ENCODE results near the gene FBXO45. TPM values are rescaled to one million over a fixed set of nuclear protein-coding genes. Genes with fewer than 3 reads are reported as not detected.

The FBXO45 gene, protein sequence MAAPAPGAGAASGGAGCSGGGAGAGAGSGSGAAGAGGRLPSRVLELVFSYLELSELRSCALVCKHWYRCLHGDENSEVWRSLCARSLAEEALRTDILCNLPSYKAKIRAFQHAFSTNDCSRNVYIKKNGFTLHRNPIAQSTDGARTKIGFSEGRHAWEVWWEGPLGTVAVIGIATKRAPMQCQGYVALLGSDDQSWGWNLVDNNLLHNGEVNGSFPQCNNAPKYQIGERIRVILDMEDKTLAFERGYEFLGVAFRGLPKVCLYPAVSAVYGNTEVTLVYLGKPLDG
- 23.2 TPM for total RNA-seq (2021; ENCODE audit: unreplicated experiment)
- 6.9 and 9.7 TPM in 2 replicates for polyA plus RNA-seq (2012)
- Bru-seq, nascent RNA, result percentile 83 among the genes with signal in this experiment
- percentile 90 among the genes with signal in this experiment for BruChase-seq, experiment 1, labeled RNA remaining after a 6-hour chase
- percentile 94 among the genes with signal in this experiment for BruChase-seq, experiment 2, labeled RNA remaining after a 2-hour chase
- long read RNA-seq, full-length matches to known transcripts, result 80 of 84 reads
- long read RNA-seq, partial matches to known transcripts, result 0 of 84 reads
- long read RNA-seq, other reads (novel, unspliced or antisense), result 4 of 84 reads

DNA sequence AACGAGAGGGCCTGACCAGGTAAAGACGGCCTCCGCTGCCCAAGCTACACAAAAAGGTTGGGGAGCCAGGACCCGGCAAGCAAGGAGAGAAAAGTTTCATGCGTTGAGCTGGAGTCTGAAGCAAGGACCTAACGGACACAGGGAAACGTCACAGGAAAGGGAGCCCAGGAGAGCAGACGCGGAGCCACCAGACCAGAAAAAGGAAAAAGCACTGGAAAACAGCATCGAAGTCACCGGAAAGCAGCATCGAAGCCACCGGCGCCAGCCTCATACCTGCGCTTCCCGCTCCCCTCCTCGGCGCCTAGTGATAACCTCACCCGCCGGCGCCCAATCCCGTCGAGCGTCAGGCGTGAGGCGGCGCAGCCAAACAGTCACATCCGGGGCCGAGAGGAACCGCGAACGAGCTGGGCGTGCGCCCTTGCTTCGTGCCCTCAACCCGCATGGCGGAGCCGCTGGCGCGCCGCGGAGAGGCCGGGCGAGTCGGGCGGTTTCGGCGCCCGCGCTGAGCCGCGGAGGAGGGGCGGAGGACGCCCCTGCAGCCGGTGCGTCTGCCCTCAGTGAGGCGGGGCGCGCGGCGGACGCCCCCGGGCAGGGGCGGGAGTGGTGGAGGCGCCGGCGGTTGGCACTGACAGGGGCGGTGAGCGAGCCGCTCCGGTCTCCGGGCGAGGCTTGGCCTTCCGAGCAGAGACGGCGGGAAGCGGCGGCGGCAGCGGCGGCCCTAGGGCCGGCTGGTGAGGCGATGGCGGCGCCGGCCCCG lies at the start of gene FBXO45, which contains the start of gene WDR53:
Gene FBXO45, plus strand, starts transcription at position 415 of the 757 bp plus-strand sequence. Its CDS starts 325 bp downstream, at position 740.
Gene WDR53, minus strand, starts transcription at position 309 of the 757 bp plus-strand sequence. CDS start 7,079 bp downstream, outside the sequence.
- Histone ChIP-seq H3K9me3 (ENCODE audit: control insufficient read depth in 1 of 2, insufficient read depth in 1 of 2, low read depth in 1 of 2, low read length in 2 of 2) (no peaks in the 10 kb centered on the region), H3K27me3 (ENCODE audit: insufficient read depth, low read length) (no peaks in the 10 kb centered on the region), H3K4me1 (ENCODE audit: control insufficient read depth in 1 of 2, insufficient read depth in 2 of 2, low read length in 2 of 2) (peaks cover 10 to 36% of the 10 kb centered on the region in 2 experiments), H4K20me1 (ENCODE audit: insufficient read depth) (peaks cover 6% of the 10 kb centered on the region; the same call in 1 of the 2 replicates), H3K27ac (ENCODE audit: low read depth, low read length) (peak within 1 kb of the TSS; percentile 70), H2AFZ (ENCODE audit: low read depth, low read length, poor library complexity, severe bottlenecking) (no peak within 1 kb of the TSS), H3K9ac (ENCODE audit: low read length) (peak within 1 kb of the TSS; percentile 99), H3K9me2 (ENCODE audit: insufficient read depth) (no peaks in the 10 kb centered on the region), H3K4me3 (replicated peaks in 1 of 2; ENCODE audit: low read depth in 1 of 2, low read length in 2 of 2) (peak within 1 kb of the TSS; percentile 98 to 99), H3K36me3 (ENCODE audit: control insufficient read depth in 1 of 2, insufficient read depth in 2 of 2, low read length in 2 of 2) (peaks cover 0 to 4% of the 10 kb centered on the region in 2 experiments; a peak in 1 of 4 replicates), H3K79me2 (ENCODE audit: insufficient read depth, low read length) (peaks cover 80% of the 10 kb centered on the region), H3K4me2 (ENCODE audit: low read length) (peak within 1 kb of the TSS; percentile 93)
- CTCF ChIA-PET, result interaction anchor here (0.7 kb wide), 1 partner anchor 22 kb away, joined by 3 read pairs; no protein-coding TSS in a partner anchor
- DNase-seq (ENCODE audit: low read depth, low spot score) (peak; percentile 84), ATAC-seq (peak; percentile 92)
- POLR2A ChIA-PET, result no interaction called here
- intact Hi-C loops (cut with micrococcal nuclease), result no loop called here
- RAD21 ChIA-PET (ENCODE audit: low non-redundant PET in 1 of 2, low total read pairs in 2 of 2, uncharacterized antibody in 2 of 2, unreplicated experiment in 2 of 2), result interaction anchor here in 1 of 2 experiments (1.6 kb wide), 1 partner anchor 374 kb away, joined by 3 read pairs; the partner anchor contains the start of gene NCBP2
- no TSS peak for BruUV-seq (replicated peaks)
- peak; percentile 89 for TF ChIP-seq POLR2AphosphoS5 (IDR thresholded peaks at IDR 0.05; ENCODE audit: low read depth, low read length)
- no peak for TF ChIP-seq REST (IDR thresholded peaks at IDR 0.05; ENCODE audit: low read depth)
- TF ChIP-seq RAD21 (IDR thresholded peaks at IDR 0.05; ENCODE audit: low read depth), result no peak
- no peak; the same call in 1 of the 2 replicates for TF ChIP-seq ELF1 (IDR thresholded peaks at IDR 0.05; ENCODE audit: borderline replicate concordance, low read depth)
- TF ChIP-seq TCF7L2 (IDR thresholded peaks at IDR 0.05; ENCODE audit: borderline replicate concordance, extremely low read depth, insufficient read depth, insufficient read length), result no peak
- peak; percentile 78 for TF ChIP-seq SIN3A (IDR thresholded peaks at IDR 0.05; ENCODE audit: low read depth)
- peak; percentile 10 for TF ChIP-seq ZBTB33 (IDR thresholded peaks at IDR 0.05; ENCODE audit: extremely low read depth, insufficient replicate concordance, low read length)
- TF ChIP-seq SP1 (IDR thresholded peaks at IDR 0.05; ENCODE audit: low read depth), result peak; percentile 91
- peak; percentile 96 for TF ChIP-seq YY1 (IDR thresholded peaks at IDR 0.05; ENCODE audit: extremely low read depth, insufficient replicate concordance, low read depth, low read length)
- TF ChIP-seq, protein P1, sequence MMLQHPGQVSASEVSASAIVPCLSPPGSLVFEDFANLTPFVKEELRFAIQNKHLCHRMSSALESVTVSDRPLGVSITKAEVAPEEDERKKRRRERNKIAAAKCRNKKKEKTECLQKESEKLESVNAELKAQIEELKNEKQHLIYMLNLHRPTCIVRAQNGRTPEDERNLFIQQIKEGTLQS (IDR thresholded peaks at IDR 0.05), result no peak
- no peak for TF ChIP-seq FOSL1 (IDR thresholded peaks at IDR 0.05; ENCODE audit: low read depth)
- no peak for TF ChIP-seq CBX3 (IDR thresholded peaks at IDR 0.05; ENCODE audit: low read depth)
- TF ChIP-seq, protein P2, sequence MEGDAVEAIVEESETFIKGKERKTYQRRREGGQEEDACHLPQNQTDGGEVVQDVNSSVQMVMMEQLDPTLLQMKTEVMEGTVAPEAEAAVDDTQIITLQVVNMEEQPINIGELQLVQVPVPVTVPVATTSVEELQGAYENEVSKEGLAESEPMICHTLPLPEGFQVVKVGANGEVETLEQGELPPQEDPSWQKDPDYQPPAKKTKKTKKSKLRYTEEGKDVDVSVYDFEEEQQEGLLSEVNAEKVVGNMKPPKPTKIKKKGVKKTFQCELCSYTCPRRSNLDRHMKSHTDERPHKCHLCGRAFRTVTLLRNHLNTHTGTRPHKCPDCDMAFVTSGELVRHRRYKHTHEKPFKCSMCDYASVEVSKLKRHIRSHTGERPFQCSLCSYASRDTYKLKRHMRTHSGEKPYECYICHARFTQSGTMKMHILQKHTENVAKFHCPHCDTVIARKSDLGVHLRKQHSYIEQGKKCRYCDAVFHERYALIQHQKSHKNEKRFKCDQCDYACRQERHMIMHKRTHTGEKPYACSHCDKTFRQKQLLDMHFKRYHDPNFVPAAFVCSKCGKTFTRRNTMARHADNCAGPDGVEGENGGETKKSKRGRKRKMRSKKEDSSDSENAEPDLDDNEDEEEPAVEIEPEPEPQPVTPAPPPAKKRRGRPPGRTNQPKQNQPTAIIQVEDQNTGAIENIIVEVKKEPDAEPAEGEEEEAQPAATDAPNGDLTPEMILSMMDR (IDR thresholded peaks at IDR 0.05 in 2 of 3, conservative IDR thresholded peaks at IDR 0.05 in 1 of 3; ENCODE audit: borderline replicate concordance in 1 of 3, insufficient read depth in 1 of 3, low read depth in 2 of 3, low read length in 2 of 3), result no peak
- TF ChIP-seq POLR2A (IDR thresholded peaks at IDR 0.05; ENCODE audit: borderline replicate concordance, extremely low read depth, insufficient read depth, insufficient read length), result peak; percentile 66

Data from HCT116 (cell line).